Activated B cell treated with CpG ODN at 0.5 μM for 24 hours (primary cell): ENCODE measurements around the gene DNAJC17. TPM values are rescaled to one million over a fixed set of nuclear protein-coding genes. Genes with fewer than 3 reads are reported as not detected.
A peak's percentile ranks its signal among the peaks of the same experiment; 100 is the strongest.

ENCODE experiments used
- ATAC-seq: fragments of 200-7000 bp; cut with Tn5 transposase; one replicate; pipeline ENCODE4 v1.10.0; 2021; ENCODE audit warnings: low read depth, mild to moderate bottlenecking, moderate library complexity
- CTCF ChIA-PET: fragments of 350-600 bp; sonication (Branson Sonifier 250); formaldehyde crosslinking; loops from one replicate; lab custom pipeline; 2021; ENCODE audit warnings: antibody characterized with exemption; lab: Charles Lee
- POLR2A ChIA-PET: fragments of 350-600 bp; sonication (Branson Sonifier 250); formaldehyde crosslinking; loops from one replicate; lab custom pipeline; 2021; ENCODE audit warnings: antibody characterized with exemption; lab: Charles Lee
- DNase-seq: peaks from one replicate; pipeline ENCODE4 v3.0.0; 2022
- H3K27ac Mint-ChIP-seq: one replicate; pipeline ENCODE4 v1.8.0; 2020; ENCODE audit warnings: mixed read lengths
- H3K27me3 Mint-ChIP-seq: one replicate; pipeline ENCODE4 v1.8.0; 2021; ENCODE audit warnings: mixed read lengths
- H3K36me3 Mint-ChIP-seq: one replicate; pipeline ENCODE4 v1.8.0; 2021; ENCODE audit warnings: low read depth, mixed read lengths
- H3K4me1 Mint-ChIP-seq: one replicate; pipeline ENCODE4 v1.8.0; 2021; ENCODE audit warnings: mixed read lengths
- H3K4me3 Mint-ChIP-seq: one replicate; pipeline ENCODE4 v1.8.0; 2020; ENCODE audit warnings: mild to moderate bottlenecking, mixed read lengths
- H3K9me3 Mint-ChIP-seq: one replicate; pipeline ENCODE4 v1.8.0; 2020; ENCODE audit warnings: mixed read lengths
- CTCF ChIP-seq: fragments of 200-600 bp; IDR thresholded peaks from one replicate; pipeline ENCODE4 v1.8.0; 2022; ENCODE audit warnings: antibody characterized with exemption, mild to moderate bottlenecking
- intact Hi-C: fragments of 100-400 bp; cut with micrococcal nuclease; formaldehyde crosslinking; loops from one replicate; pipeline ENCODE4 v1.15.1; 2024
- total RNA-seq: library from RNA; stranded (reverse); gene quantifications from 2 replicates; pipeline ENCODE4 v1.2.3, GENCODE V29; 2022

Gene DNAJC17
- total RNA-seq, 1 donor from 2014 or later, result 51.0 TPM

- ATAC-seq (no peak), DNase-seq (no peak)
- peak overlapping the region; percentile 85 for H3K4me3 Mint-ChIP-seq
- peaks cover 41% of the 10 kb centered on the region for H3K4me1 Mint-ChIP-seq
- ChIA-PET POLR2A (interaction anchor here (1.5 to 4.2 kb wide), 4 partner anchors 11 to 70 kb away, joined by 3 to 15 read pairs (median 6); partner anchors contain the start of genes DNAJC17 and RAD51), CTCF (interaction anchor here (1.2 kb wide), 1 partner anchor 18 kb away, joined by 6 read pairs; no protein-coding TSS in a partner anchor)
- no peaks in the 10 kb centered on the region for H3K27me3 Mint-ChIP-seq
- intact Hi-C loops, result loop anchor here (1.0 to 5.0 kb wide), 4 partner anchors 9 to 353 kb away; partner anchors contain the start of genes BAHD1, CCDC32, INO80 and RMDN3
- no peaks in the 10 kb centered on the region for H3K9me3 Mint-ChIP-seq
- no peak for TF ChIP-seq CTCF
- peaks cover 2% of the 10 kb centered on the region for H3K36me3 Mint-ChIP-seq
- peak overlapping the region; percentile 66 for H3K27ac Mint-ChIP-seq
Measured at GRCh38 chr15:40764629-40765103, 42.6 kb downstream of the DNAJC17 start.

- TF ChIP-seq CTCF, result no peak
- Mint-ChIP-seq H3K4me3 (peak within 1 kb of the TSS; percentile 85), H3K4me1 (peaks cover 35% of the 10 kb centered on the region), H3K27me3 (no peaks in the 10 kb centered on the region), H3K36me3 (peaks cover 2% of the 10 kb centered on the region), H3K9me3 (no peaks in the 10 kb centered on the region), H3K27ac (peak within 1 kb of the TSS; percentile 68)
- intact Hi-C loops, result loop anchor here (1.0 kb wide), 1 partner anchor 9 kb away; the partner anchor contains the start of gene RMDN3
- ChIA-PET POLR2A (interaction anchor here (1.2 to 4.2 kb wide), 7 partner anchors 12 to 211 kb away, joined by 3 to 15 read pairs (median 5); partner anchors contain the start of genes DNAJC17, RAD51 and RPUSD2), CTCF (interaction anchor here (1.0 to 1.2 kb wide), 2 partner anchors 18 to 21 kb away, joined by 4 to 6 read pairs; no protein-coding TSS in a partner anchor)
- peak; percentile 72 for ATAC-seq
- peak; percentile 64 for DNase-seq
Measured at GRCh38 chr15:40763801-40764628, 43.3 kb downstream of the DNAJC17 start, which contains the start of gene GCHFR. TSS of gene GCHFR (plus strand) at chr15:40764068. CDS start at chr15:40764181, 113 bp downstream.

- ATAC-seq, result peak; percentile 18
- Mint-ChIP-seq H3K9me3 (no peaks in the 10 kb centered on the region), H3K27me3 (no peaks in the 10 kb centered on the region), H3K27ac (peak overlapping the region; percentile 68), H3K4me1 (peaks cover 26% of the 10 kb centered on the region), H3K4me3 (peak overlapping the region; percentile 85), H3K36me3 (no peaks in the 10 kb centered on the region)
- TF ChIP-seq CTCF, result no peak
- POLR2A ChIA-PET, result interaction anchor here (0.7 to 2.2 kb wide), 6 partner anchors 13 to 353 kb away, joined by 3 to 7 read pairs (median 4); partner anchors contain the start of genes INO80, RAD51 and RPUSD2
- DNase-seq, result peak; percentile 34
- CTCF ChIA-PET, result interaction anchor here (1.0 kb wide), 1 partner anchor 20 kb away, joined by 4 read pairs; no protein-coding TSS in a partner anchor
- intact Hi-C loops, result no loop called here
Measured at GRCh38 chr15:40762919-40763800, 44.1 kb downstream of the DNAJC17 start.

GRCh38 chr15:40759961-40760360 is 47.3 kb downstream of the DNAJC17 start:
- ChIA-PET POLR2A (interaction anchor here (6.2 kb wide), 1 partner anchor 10 kb away, joined by 30 read pairs; the partner anchor contains the start of gene C15orf62), CTCF (no interaction called here)
- no peak for ATAC-seq
- no peaks in the 10 kb centered on the region for H3K27me3 Mint-ChIP-seq
- intact Hi-C loops, result no loop called here
- peaks cover 20% of the 10 kb centered on the region for H3K4me1 Mint-ChIP-seq
- no peak for DNase-seq
- H3K27ac Mint-ChIP-seq, result no peak overlapping the region
- no peaks in the 10 kb centered on the region for H3K9me3 Mint-ChIP-seq
- peaks cover under 1% of the 10 kb centered on the region for H3K36me3 Mint-ChIP-seq
- H3K4me3 Mint-ChIP-seq, result no peak overlapping the region
- TF ChIP-seq CTCF, result no peak
